GM18861 (cell line): Measurements from ENCODE around the gene GRAMD2A.

Experiments
- ATAC-seq: cut with Tn5 transposase; IDR thresholded peaks from one replicate; pipeline ENCODE4 v1.9.1; 2021; ENCODE audit not compliant: unreplicated experiment

The GRAMD2A gene

GRCh38 chr15:72197460-72198355 is at the start of gene GRAMD2A:
GRAMD2A (minus strand) TSS chr15:72197787.
- no peak for ATAC-seq

GRCh38 chr15:72242775-72243370 is 45.3 kb upstream of the GRAMD2A start:
- ATAC-seq: no peak

- ATAC-seq: no peak
These were observed 42.1 kb upstream of the GRAMD2A start for GRCh38 chr15:72239652-72240051.

GRCh38 chr15:72238586-72238985 is 41.0 kb upstream of the GRAMD2A start:
- ATAC-seq: no peak

- no peak for ATAC-seq
These were observed 40.3 kb upstream of the GRAMD2A start for GRCh38 chr15:72237853-72238224.

- peak; percentile 57 for ATAC-seq
These were observed 39.7 kb upstream of the GRAMD2A start for GRCh38 chr15:72237029-72237852.

- no peak for ATAC-seq
These were observed 38.9 kb upstream of the GRAMD2A start for GRCh38 chr15:72236381-72237003.

- ATAC-seq: no peak
These were observed 37.7 kb upstream of the GRAMD2A start for GRCh38 chr15:72235298-72235697.

- ATAC-seq: no peak
These were observed 36.2 kb upstream of the GRAMD2A start for GRCh38 chr15:72233769-72234168.

- no peak for ATAC-seq
These were observed 34.4 kb upstream of the GRAMD2A start for GRCh38 chr15:72231833-72232478.

- peak; percentile 32 for ATAC-seq
These were observed 33.7 kb upstream of the GRAMD2A start, which contains the start of gene PKM for GRCh38 chr15:72231066-72231832. PKM (minus strand) TSS chr15:72231190; CDS start chr15:72219097, 12,093 bp downstream.

GRCh38 chr15:72230197-72231065 is 32.8 kb upstream of the GRAMD2A start:
- ATAC-seq: no peak

GRCh38 chr15:72229947-72230196 is 32.3 kb upstream of the GRAMD2A start:
- ATAC-seq: no peak

GRCh38 chr15:72229076-72229946 is 31.7 kb upstream of the GRAMD2A start:
- no peak for ATAC-seq

- ATAC-seq: no peak
These were observed 30.1 kb upstream of the GRAMD2A start for GRCh38 chr15:72227720-72228119.

GRCh38 chr15:72227192-72227586 is 29.6 kb upstream of the GRAMD2A start:
- no peak for ATAC-seq

GRCh38 chr15:72223278-72223677 is 25.7 kb upstream of the GRAMD2A start:
- ATAC-seq: no peak

- no peak for ATAC-seq
These were observed 24.8 kb upstream of the GRAMD2A start for GRCh38 chr15:72222393-72222792.
